Articular chondrocyte of knee joint (primary cell): ENCODE measurements around the gene TTF2. TPM values are rescaled to one million over a fixed set of nuclear protein-coding genes. Genes with fewer than 3 reads are reported as not detected.

Experiments used
- small RNA-seq: library from RNA; depleted of rRNA; stranded (forward); fragments of <200 nt; gene quantifications from one replicate; pipeline ENCODE3, GENCODE V24; 2012
- total RNA-seq: library from RNA; depleted of rRNA; stranded (reverse); fragments of >200 nt; gene quantifications from 2 replicates; pipeline ENCODE4 v1.2.3, GENCODE V29; 2012

TTF2 gene
- 7.1 and 9.1 TPM in 2 replicates for total RNA-seq

GRCh38 chr1:117059678-117060440 lies at the start of gene TTF2:
Gene TTF2 (plus strand): TSS chr1:117060326. CDS start chr1:117060347, 21 bp downstream.

GRCh38 chr1:117121589-117122329 lies 61.6 kb downstream of the TTF2 start, which contains the start of gene TRIM45:
Gene TRIM45 (minus strand): TSS chr1:117121749. CDS start chr1:117121201, 548 bp downstream.

Small RNA genes within 50 kb of the gene (small RNA-seq; reads per million reads assigned to genes)
- gene MIR942 = 35.0 reads per million, percentile 96 among the genes with 10 or more reads in this experiment

Other genes starting within 250 kb of the TTF2 start
- gene PTGFRN, start 150.4 kb upstream of the TTF2 start, total RNA-seq = 55.9 and 59.6 TPM in 2 replicates
- 0.22 and 0.26 TPM in 2 replicates for gene CD101, start 58.6 kb upstream of the TTF2 start, total RNA-seq
- gene TRIM45, start 61.4 kb downstream of the TTF2 start, total RNA-seq = 1.4 and 1.9 TPM in 2 replicates
- gene VTCN1, start 150.6 kb downstream of the TTF2 start, total RNA-seq = not detected in 2 replicates